Frontal cortex (tissue), 4 donors: ENCODE data around the gene ARPC4. TPM values are rescaled to one million over a fixed set of nuclear protein-coding genes. Genes with fewer than 3 reads are reported as not detected.
"Not testable (repeated sequence)": the region's sequence is repeated elsewhere in the genome, so short reads cannot be mapped to it uniquely, and the experiment has no call there.

Experiments used
- DNase-seq, 2 donors: peaks; one replicate each; pipeline ENCODE4 v3.0.0; 2012; ENCODE audit warnings: low spot score in 2 of 2
- FAIRE-seq: peaks from 2 replicates; lab custom pipeline; 2012; peaks lifted over from hg19 to GRCh38; lab: Jason Lieb, UNC
- total RNA-seq: library from RNA; depleted of rRNA; stranded (reverse); fragments of >200 nt; gene quantifications from one replicate; pipeline ENCODE4 v1.2.3, GENCODE V29; 2014
- donor health status: control.
- donor health status: control.
- donor health status: control.

The ARPC4 gene
- total RNA-seq, 1 donor from 2014 or later, result 181 TPM

- DNase-seq (no peak), FAIRE-seq (no peak)
Observed at GRCh38 chr3:9846231-9846630, 53.3 kb downstream of the ARPC4 start.

DNA sequence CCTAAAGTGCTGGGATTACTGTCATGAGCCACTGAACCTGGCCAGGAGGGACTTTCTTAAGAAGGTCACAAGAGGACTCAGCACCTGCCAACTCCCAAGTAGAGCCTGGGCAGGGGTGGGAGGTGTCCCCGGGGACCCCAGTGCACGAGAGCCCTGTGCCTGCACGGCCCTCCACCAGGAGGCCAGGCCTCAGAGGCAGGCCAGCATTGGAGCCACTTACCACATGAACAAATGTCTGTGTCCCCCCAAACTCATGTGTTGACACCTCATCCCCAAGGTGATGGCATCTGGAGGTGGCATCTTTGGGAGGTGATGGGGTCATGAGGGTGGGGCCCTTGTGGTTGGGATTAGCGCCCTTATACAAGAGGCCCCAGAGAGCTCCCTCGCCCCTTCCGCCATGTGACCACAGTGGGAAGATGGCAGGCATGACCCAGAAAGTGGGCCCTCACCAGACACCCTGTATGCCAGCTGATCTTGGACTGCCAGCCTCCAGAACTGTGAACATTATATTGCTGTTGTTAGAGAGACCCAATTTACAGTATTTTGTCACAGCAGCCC is 54.1 kb downstream of the ARPC4 start:
- FAIRE-seq (no peak), DNase-seq (no peak)

- FAIRE-seq, DNase-seq: not testable (repeated sequence)
Observed at GRCh38 chr3:9847870-9848269, 55.0 kb downstream of the ARPC4 start.

GRCh38 chr3:9848860-9849259 is 56.0 kb downstream of the ARPC4 start:
- not testable (repeated sequence) for DNase-seq, FAIRE-seq

DNA sequence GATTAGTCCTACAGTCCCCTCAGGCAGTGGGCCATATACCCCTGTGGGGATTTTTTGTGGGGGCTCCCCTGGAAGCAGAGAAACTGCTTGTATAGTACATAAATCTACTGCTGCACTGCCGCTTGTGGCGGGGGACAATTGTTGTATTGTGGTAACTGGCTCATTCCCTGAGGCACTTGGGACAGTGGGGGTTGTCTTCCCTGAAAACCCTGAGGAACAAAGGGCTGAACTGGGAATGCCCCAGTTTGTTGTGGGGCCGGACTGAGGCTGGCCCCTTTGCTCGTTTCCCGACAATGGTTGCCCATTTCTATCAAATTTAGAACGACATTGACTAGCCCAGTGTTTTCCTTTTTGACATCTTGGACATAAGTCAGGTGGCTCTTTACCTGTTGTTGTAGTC is 58.5 kb downstream of the ARPC4 start:
- FAIRE-seq, DNase-seq: not testable (repeated sequence)

DNA sequence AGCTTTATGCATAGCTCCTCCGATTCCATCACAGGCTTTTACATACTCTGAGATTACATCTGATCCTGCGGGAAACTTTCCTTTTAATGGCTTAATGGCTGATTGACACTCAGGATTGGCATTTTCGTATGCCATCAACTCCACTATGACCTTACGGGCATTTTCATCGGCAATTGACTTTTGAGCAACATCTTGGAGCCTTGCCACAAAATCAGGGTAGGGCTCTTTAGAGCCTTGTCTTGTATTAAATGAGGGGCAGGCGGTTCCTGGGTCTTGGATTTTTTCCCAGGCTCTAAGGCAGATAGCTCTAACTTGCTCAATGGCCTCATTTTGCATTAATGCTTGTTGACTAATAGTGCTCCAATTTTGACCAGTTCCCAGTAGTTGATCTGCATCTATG is 59.0 kb downstream of the ARPC4 start:
- DNase-seq, FAIRE-seq: not testable (repeated sequence)

GRCh38 chr3:9852528-9852927 is 59.6 kb downstream of the ARPC4 start:
- FAIRE-seq (no peak), DNase-seq (no peak)

GRCh38 chr3:9854291-9854940 is 61.5 kb downstream of the ARPC4 start:
- FAIRE-seq, DNase-seq: not testable (repeated sequence)

GRCh38 chr3:9855594-9855993 is 62.7 kb downstream of the ARPC4 start:
- DNase-seq (no peak), FAIRE-seq (no peak)

Other genes with a start within 250 kb of the ARPC4 start
- gene LHFPL4, start 239.3 kb upstream of the ARPC4 start, total RNA-seq, result 47.3 TPM
- gene MTMR14, start 143.6 kb upstream of the ARPC4 start, total RNA-seq, result 20.8 TPM
- 0.41 TPM for gene CPNE9, start 89.2 kb upstream of the ARPC4 start, total RNA-seq
- 16.3 TPM for gene BRPF1, start 61.3 kb upstream of the ARPC4 start, total RNA-seq
- 98.6 TPM for gene OGG1, start 43.1 kb upstream of the ARPC4 start, total RNA-seq
- 69.7 TPM for gene CAMK1, start 23.1 kb upstream of the ARPC4 start, total RNA-seq
- 33.0 TPM for gene TADA3, start 609 bp upstream of the ARPC4 start, total RNA-seq
- 17.1 TPM for gene TTLL3, start 17.2 kb downstream of the ARPC4 start, total RNA-seq
- gene RPUSD3, start 50.9 kb downstream of the ARPC4 start, total RNA-seq, result 13.9 TPM
- gene CIDEC, start 87.2 kb downstream of the ARPC4 start, total RNA-seq, result not detected
- 15.9 TPM for gene JAGN1, start 97.5 kb downstream of the ARPC4 start, total RNA-seq
- under 0.01 TPM for gene IL17RE, start 109.8 kb downstream of the ARPC4 start, total RNA-seq
- gene IL17RC, start 124.0 kb downstream of the ARPC4 start, total RNA-seq, result 2.4 TPM
- gene CRELD1, start 140.8 kb downstream of the ARPC4 start, total RNA-seq, result 15.5 TPM
- gene PRRT3, start 159.3 kb downstream of the ARPC4 start, total RNA-seq, result 4.1 TPM
- gene EMC3, start 193.8 kb downstream of the ARPC4 start, total RNA-seq, result 33.0 TPM
- 6.1 TPM for gene FANCD2, start 233.4 kb downstream of the ARPC4 start, total RNA-seq